Measurements from ENCODE around the gene ARMC5.
"Not testable (repeated sequence)": the region's sequence is repeated elsewhere in the genome, so short reads cannot be mapped to it uniquely, and the experiment has no call there.

The ARMC5 gene

DNA sequence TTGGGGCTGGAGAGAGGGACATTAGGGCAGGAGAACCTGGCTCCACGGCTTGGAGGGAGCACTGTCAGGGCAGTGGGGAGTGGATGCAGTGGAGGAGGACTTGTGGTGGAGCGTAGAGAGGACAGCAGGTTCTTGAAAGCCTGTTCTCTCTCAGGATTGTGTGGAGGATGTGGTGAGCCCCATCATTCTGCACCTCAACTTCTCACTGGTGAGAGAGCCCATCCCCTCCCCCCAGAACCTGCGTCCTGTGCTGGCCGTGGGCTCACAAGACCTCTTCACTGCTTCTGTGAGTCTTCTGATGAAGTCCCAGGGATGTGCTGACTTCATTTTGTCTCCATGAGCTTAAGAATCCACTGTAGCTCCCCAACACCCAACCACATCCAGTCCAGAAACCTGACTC lies 44.6 kb upstream of the ARMC5 start:
- TF ChIP-seq, protein P1, sequence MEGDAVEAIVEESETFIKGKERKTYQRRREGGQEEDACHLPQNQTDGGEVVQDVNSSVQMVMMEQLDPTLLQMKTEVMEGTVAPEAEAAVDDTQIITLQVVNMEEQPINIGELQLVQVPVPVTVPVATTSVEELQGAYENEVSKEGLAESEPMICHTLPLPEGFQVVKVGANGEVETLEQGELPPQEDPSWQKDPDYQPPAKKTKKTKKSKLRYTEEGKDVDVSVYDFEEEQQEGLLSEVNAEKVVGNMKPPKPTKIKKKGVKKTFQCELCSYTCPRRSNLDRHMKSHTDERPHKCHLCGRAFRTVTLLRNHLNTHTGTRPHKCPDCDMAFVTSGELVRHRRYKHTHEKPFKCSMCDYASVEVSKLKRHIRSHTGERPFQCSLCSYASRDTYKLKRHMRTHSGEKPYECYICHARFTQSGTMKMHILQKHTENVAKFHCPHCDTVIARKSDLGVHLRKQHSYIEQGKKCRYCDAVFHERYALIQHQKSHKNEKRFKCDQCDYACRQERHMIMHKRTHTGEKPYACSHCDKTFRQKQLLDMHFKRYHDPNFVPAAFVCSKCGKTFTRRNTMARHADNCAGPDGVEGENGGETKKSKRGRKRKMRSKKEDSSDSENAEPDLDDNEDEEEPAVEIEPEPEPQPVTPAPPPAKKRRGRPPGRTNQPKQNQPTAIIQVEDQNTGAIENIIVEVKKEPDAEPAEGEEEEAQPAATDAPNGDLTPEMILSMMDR (conservative IDR thresholded peaks at IDR 0.05; ENCODE audit: low read depth, low read length), result no peak
- no peak overlapping the region for H3K4me3 ChIP-seq (ENCODE audit: low read depth, low read length)

DNA sequence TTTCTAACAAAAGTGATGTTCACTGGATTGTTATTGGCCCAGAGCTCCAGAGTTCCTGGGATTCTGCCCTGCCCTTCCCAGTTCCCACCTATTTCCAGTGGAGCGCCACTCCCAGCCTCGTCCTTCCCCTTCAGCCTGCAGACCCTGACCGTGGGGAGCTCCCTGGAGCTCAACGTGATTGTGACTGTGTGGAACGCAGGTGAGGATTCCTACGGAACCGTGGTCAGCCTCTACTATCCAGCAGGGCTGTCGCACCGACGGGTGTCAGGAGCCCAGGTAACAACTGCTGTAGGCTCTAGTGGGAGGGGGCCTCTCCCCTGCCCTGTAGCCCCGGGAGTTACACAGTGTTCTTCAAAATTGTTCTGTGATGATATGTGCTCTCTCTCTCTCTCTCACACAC lies 42.9 kb upstream of the ARMC5 start:
- TF ChIP-seq, protein P1 (conservative IDR thresholded peaks at IDR 0.05; ENCODE audit: low read depth, low read length), result no peak
- no peak overlapping the region for H3K4me3 ChIP-seq (ENCODE audit: low read depth, low read length)
- DNase-seq (ENCODE audit: low read depth), result no peak

More for the DNA sequence above, 44.6 kb upstream of the ARMC5 start:
- DNase-seq (ENCODE audit: low read depth), result no peak

DNA sequence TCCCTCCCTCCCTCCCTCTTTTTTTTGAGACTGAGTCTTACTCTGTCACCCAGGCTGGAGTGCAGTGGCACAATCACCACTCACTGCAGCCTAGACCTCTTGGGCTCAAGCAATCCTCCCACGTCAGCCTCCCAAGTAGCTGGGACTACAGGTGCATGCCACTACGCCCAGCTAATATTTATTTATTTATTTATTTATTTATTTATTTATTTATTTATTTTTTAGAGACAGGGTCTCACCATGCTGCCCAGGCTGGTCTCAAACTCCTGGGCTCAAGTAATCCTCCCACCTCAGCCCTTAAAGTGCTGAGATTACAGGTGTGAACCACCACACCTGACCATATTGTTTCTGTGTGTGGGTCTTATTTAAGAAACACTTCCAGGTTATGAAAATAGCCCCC lies 42.3 kb upstream of the ARMC5 start:
- not testable (repeated sequence) for DNase-seq (ENCODE audit: low read depth); H3K4me3 ChIP-seq (ENCODE audit: low read depth, low read length)

DNA sequence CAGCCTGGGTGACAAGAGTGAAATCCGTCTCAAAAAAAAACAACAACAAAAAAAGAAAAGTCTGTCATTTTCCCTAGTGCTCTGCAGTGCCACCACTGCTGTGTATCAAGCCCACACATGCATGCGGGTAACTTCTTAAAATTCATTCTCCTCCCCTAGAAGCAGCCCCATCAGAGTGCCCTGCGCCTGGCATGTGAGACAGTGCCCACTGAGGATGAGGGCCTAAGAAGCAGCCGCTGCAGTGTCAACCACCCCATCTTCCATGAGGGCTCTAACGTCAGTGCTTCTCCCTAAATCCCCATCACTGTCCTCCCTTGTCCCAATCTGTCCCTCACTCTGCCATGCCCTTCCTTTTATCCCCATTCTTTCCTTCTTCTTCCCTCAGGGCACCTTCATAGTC lies 41.4 kb upstream of the ARMC5 start:
- TF ChIP-seq, protein P1 (conservative IDR thresholded peaks at IDR 0.05; ENCODE audit: low read depth, low read length), result no peak
- DNase-seq (ENCODE audit: low read depth), result no peak
- no peak overlapping the region for H3K4me3 ChIP-seq (ENCODE audit: low read depth, low read length)

DNA sequence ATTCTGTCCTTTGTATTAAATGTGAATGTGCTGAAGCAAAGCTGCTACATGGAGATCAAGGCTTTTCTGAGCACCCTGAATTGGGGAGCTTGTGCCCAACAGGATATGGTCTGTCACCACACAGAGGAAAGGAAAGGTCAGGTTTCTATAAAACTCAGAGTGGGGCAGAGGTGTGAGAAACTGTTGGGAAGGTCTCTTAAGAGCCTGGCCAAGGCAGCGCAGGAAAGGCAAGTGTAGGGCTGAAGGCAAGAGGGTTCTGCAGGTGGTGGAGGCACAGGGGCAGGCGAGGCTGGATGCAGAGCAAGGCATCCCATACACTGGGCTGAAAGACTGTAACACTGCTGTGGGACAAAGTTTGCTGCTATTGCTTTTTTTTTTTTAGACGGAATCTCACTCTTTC lies 39.3 kb upstream of the ARMC5 start:
- TF ChIP-seq, protein P1 (conservative IDR thresholded peaks at IDR 0.05; ENCODE audit: low read depth, low read length), result no peak
- no peak for DNase-seq (ENCODE audit: low read depth)
- H3K4me3 ChIP-seq (ENCODE audit: low read depth, low read length), result no peak overlapping the region

DNA sequence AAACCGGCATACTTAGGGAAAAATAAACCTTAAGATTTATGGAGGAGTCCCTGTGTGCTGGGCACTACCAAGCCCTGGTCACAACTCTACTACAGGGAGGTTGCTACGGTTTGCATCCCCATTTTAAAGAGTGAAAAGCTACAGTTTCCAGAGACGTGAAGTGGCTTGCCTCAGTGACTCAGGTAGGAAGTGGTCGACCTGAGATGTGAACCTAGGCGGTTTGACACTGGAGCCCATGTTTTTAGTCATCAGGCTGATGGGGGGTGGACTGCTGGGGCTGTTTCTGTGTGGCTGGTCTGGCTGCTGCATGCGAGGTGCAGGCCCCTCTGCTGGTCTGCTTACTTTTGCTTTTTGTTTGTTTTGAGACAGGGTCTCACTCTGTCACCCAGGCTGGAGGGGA lies 37.7 kb upstream of the ARMC5 start:
- no peak overlapping the region for H3K4me3 ChIP-seq (ENCODE audit: low read depth, low read length)
- DNase-seq (ENCODE audit: low read depth), result no peak
- TF ChIP-seq, protein P1 (conservative IDR thresholded peaks at IDR 0.05; ENCODE audit: low read depth, low read length), result no peak

DNA sequence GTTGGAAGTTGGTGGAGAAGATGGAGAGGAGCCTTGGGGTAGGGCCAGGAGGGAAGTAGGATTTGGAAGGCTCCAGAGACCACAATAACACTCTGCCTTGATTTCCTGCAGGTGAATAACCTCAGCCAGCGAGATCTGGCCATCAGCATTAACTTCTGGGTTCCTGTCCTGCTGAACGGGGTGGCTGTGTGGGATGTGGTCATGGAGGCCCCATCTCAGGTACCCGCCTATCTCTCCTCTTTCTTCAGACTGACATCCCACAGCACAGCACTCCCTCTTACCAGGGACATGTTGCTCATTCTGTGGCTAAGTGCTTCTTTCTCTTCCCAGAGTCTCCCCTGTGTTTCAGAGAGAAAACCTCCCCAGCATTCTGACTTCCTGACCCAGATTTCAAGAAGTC lies 36.1 kb upstream of the ARMC5 start:
- TF ChIP-seq, protein P1 (conservative IDR thresholded peaks at IDR 0.05; ENCODE audit: low read depth, low read length), result no peak
- no peak overlapping the region for H3K4me3 ChIP-seq (ENCODE audit: low read depth, low read length)
- DNase-seq (ENCODE audit: low read depth), result no peak

DNA sequence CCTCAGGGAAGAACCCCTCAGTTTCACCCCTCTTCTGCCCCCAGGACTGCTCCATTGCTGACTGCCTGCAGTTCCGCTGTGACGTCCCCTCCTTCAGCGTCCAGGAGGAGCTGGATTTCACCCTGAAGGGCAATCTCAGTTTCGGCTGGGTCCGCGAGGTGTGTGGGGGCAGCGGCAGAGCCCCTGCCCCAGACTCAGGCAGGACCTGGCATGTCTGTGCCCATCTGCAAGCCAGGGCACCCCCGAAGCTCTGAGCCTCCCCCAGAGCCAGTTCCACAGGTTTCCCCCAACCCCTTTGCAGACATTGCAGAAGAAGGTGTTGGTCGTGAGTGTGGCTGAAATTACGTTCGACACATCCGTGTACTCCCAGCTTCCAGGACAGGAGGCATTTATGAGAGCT lies 35.5 kb upstream of the ARMC5 start:
- DNase-seq (ENCODE audit: low read depth), result no peak
- TF ChIP-seq, protein P1 (conservative IDR thresholded peaks at IDR 0.05; ENCODE audit: low read depth, low read length), result no peak
- H3K4me3 ChIP-seq (ENCODE audit: low read depth, low read length), result no peak overlapping the region
